ENCODE data around the gene SLC4A1.

SLC4A1 gene

GRCh38 chr17:44214896-44215295 lies 53.0 kb downstream of the SLC4A1 start:
- CTCF ChIA-PET, result no interaction called here
- H3K27me3 Mint-ChIP-seq, result no peaks in the 10 kb centered on the region
- peak overlapping the region; percentile 88 for H3K27ac Mint-ChIP-seq
- H3K36me3 Mint-ChIP-seq, result peaks cover 61% of the 10 kb centered on the region
- no peak for DNase-seq
- H3K9me3 Mint-ChIP-seq, result no peaks in the 10 kb centered on the region
- H3K4me1 Mint-ChIP-seq, result peaks cover 60% of the 10 kb centered on the region
- H3K4me3 Mint-ChIP-seq, result peak overlapping the region; percentile 88

DNA sequence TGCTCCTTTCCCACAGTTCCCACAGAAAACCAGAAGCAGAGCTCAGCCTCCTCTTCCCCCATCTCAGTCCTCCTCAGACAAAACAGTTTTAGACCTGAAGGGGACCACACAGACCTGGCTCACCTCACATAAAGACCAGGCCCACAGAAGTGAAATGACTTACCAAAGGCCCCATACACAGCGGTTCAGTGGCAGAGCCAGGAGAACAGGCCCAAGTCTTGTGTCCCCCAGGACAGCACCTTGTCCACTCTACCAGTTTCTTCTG lies 53.8 kb downstream of the SLC4A1 start:
- DNase-seq, result no peak
- H3K4me3 Mint-ChIP-seq, result no peak overlapping the region
- CTCF ChIA-PET, result interaction anchor here (0.9 to 1.0 kb wide), 2 partner anchors 10 to 131 kb away, joined by 3 read pairs; partner anchors contain the start of gene GRN
- no peaks in the 10 kb centered on the region for H3K9me3 Mint-ChIP-seq
- peaks cover 67% of the 10 kb centered on the region for H3K36me3 Mint-ChIP-seq
- H3K4me1 Mint-ChIP-seq, result peaks cover 64% of the 10 kb centered on the region
- H3K27ac Mint-ChIP-seq, result peak overlapping the region; percentile 88
- H3K27me3 Mint-ChIP-seq, result no peaks in the 10 kb centered on the region

DNA sequence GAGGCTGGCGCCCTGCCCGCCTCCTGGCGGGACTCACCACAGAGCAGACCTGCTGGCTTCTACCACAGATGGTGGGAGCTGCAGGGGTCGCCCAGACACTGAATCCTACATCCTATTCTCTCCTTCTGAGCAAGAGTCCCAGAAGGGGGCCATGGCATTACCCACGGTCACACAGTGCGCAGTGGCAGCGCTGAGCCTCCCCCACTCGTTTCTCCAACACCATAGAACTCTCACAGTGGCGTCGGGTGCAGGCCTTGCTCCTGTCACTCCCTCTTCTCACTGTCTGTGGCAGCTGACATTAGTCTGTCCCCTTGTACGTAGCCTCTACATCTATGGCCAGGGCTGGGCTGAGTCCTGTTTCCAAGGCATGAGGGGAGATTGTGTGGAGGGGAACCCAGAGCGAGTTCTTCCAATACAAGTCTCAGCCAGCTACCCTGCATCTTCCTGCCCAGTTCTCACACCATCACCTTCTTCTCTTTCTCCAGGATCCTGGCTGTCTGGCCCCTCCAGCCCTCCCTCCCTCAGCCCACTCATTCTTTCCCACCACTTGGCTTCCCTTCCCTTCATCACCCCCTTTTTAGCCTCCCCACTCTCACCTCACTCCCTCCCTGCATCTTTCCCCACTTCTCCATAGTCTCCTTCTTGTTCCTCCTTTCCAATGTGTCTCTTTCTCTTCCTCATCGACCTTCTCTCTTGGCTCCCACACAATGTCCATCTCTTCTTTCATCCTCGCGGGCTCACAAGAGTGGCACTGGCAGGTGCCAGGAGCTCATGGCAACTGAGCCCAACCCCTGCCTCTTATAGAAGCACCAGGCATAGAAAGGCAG lies 54.3 kb downstream of the SLC4A1 start:
- DNase-seq, result no peak
- Mint-ChIP-seq H3K4me1 (peaks cover 66% of the 10 kb centered on the region), H3K27me3 (no peaks in the 10 kb centered on the region), H3K27ac (peak overlapping the region; percentile 88), H3K9me3 (no peaks in the 10 kb centered on the region), H3K36me3 (peaks cover 71% of the 10 kb centered on the region), H3K4me3 (no peak overlapping the region)
- CTCF ChIA-PET, result interaction anchor here (0.9 to 4.8 kb wide), 4 partner anchors 9 to 132 kb away, joined by 3 to 47 read pairs (median 3); partner anchors contain the start of gene GRN

DNA sequence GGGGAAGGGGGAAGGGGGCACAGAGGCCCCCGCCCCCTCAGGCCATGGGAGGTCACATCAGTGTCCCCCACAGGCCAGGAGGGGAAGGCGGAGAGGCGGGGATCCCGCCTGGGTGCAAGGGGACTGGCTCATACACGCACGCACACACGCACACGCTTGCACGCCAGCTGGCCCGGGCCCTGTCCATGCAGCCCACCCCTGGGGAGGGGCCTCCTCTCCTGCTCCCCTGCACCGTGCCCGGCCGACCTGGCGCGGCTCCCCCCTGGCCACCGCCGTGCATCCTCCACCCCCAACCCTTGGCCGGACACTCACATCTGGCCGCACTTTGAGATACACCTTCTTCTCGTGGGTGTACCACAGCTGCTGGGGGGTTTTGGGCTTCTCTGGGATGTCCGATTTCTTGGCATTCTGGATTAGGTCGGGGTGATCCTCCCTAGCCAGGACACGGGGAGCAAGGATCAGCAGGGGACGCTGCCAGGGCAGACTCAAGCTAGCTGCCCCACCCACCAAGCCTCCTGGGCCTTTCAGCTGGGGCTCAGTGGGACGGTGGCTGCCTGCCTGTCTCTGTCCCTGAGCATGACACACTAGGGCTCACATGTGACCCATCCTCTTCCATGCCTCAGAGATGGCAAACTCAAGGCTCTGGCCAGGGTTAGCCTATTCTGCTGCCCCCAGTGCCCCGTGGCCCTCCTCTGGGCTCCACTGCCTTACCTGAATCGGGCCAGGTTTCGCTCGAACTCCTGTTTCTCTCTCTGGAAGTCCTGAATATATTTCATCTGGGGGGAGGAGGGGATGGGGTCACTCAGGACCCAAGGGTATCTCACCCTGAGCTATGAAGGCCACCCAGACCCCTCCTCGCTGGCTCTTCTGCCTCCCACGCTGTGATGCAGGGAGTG lies 55.2 kb downstream of the SLC4A1 start:
- Mint-ChIP-seq H3K27me3 (no peaks in the 10 kb centered on the region), H3K9me3 (no peaks in the 10 kb centered on the region), H3K27ac (peak overlapping the region; percentile 88), H3K4me3 (no peak overlapping the region), H3K36me3 (peaks cover 77% of the 10 kb centered on the region), H3K4me1 (peaks cover 70% of the 10 kb centered on the region)
- no peak for DNase-seq
- CTCF ChIA-PET, result interaction anchor here (0.9 to 4.8 kb wide), 5 partner anchors 9 to 142 kb away, joined by 3 to 47 read pairs (median 3); partner anchors contain the start of gene GRN

GRCh38 chr17:44211281-44212265 lies 56.4 kb downstream of the SLC4A1 start:
- H3K4me1 Mint-ChIP-seq, result peaks cover 67% of the 10 kb centered on the region
- H3K27ac Mint-ChIP-seq, result peak overlapping the region; percentile 71
- H3K27me3 Mint-ChIP-seq, result no peaks in the 10 kb centered on the region
- CTCF ChIA-PET, result interaction anchor here (1.2 to 4.8 kb wide), 11 partner anchors 10 to 152 kb away, joined by 3 to 47 read pairs (median 13); partner anchors contain the start of genes FAM171A2 and GRN
- H3K36me3 Mint-ChIP-seq, result peaks cover 74% of the 10 kb centered on the region
- H3K4me3 Mint-ChIP-seq, result no peak overlapping the region
- H3K9me3 Mint-ChIP-seq, result no peaks in the 10 kb centered on the region
- DNase-seq, result no peak

DNA sequence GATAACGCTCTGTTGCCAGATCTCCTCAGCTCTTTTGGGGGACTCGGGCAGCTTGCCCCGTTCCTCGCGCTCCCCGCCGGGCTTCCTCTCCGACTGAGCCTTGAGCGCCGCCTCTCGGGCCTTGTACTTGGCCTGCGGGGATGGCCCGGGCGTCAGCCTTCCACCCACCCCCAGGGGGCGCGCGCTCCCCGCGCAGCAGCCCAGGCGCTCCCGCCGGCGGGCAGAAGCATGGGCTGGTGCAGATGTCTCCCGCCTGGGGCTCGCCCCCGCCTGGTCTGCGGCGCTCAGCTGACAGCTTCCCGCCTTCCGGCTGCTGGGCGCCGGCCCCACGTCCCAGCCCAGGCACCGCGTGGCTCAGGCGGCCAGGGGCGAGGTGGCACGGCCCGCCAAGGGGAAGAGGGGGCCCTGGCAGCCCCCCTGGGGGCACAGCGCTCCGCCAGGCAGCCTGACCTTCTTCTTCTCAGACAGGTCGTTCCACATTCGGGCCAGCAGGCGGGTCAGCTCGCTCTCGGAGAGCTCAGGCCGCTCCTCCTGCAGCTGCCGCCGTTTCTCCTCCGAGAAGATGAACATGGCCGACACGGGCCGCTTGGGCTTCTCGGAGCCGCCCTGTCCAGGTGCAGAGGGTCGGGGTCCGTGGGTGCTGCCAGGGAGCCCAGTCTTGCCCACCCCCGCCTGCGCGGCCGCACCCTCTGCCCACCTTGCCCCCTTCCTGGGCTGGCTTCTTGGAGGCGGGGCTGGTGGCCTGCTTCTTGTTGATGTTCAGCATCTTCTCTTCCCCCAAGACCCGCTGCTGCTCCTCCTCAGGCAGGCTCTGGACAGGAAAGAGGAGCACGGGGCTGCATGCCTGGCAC lies 57.4 kb downstream of the SLC4A1 start:
- peak; percentile 93 for DNase-seq
- Mint-ChIP-seq H3K27ac (peak overlapping the region; percentile 85), H3K27me3 (no peaks in the 10 kb centered on the region), H3K4me1 (peaks cover 59% of the 10 kb centered on the region), H3K9me3 (no peaks in the 10 kb centered on the region), H3K36me3 (peaks cover 71% of the 10 kb centered on the region), H3K4me3 (peak overlapping the region; percentile 53)
- CTCF ChIA-PET, result interaction anchor here (0.6 to 4.8 kb wide), 32 partner anchors 8 to 313 kb away, joined by 3 to 47 read pairs (median 4); partner anchors contain the start of genes FAM171A2, GRN, LSM12 and TMUB2

DNA sequence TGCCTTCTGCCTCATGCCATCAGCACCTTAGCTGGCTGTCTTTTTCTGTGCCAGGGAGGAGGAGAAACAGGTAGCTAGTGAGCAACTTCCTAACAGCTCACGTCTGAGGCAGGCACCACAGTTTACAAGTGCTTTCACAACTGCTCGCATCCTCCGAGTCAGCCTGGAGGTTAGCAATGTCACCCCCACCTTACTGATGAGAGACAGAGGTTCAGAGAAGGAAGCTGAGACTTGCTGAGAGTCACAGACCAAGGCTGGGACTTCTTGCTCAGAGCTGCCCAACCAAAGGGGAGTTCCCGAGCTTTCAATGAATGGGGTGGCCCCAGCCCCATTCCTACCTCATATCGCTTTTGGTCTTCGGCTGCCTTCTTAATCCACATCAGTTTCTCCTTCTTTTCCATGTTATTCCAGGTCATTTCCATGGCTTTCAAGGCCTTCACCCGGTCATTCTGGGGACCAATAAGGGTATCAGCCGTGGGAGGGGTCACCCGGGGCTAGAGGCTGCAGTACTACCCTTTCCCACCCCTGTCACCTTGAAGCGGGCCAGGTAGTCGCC lies 58.1 kb downstream of the SLC4A1 start:
- CTCF ChIA-PET, result interaction anchor here (0.6 to 4.8 kb wide), 30 partner anchors 9 to 314 kb away, joined by 3 to 47 read pairs (median 5); partner anchors contain the start of genes GRN, LSM12, TMUB2 and UBTF
- no peak for DNase-seq
- H3K4me3 Mint-ChIP-seq, result peak overlapping the region; percentile 53
- H3K36me3 Mint-ChIP-seq, result peaks cover 64% of the 10 kb centered on the region
- H3K4me1 Mint-ChIP-seq, result peaks cover 53% of the 10 kb centered on the region
- H3K27ac Mint-ChIP-seq, result peak overlapping the region; percentile 85
- H3K27me3 Mint-ChIP-seq, result no peaks in the 10 kb centered on the region
- no peaks in the 10 kb centered on the region for H3K9me3 Mint-ChIP-seq

- H3K27ac Mint-ChIP-seq, result peak overlapping the region; percentile 43
- H3K9me3 Mint-ChIP-seq, result no peaks in the 10 kb centered on the region
- no peaks in the 10 kb centered on the region for H3K27me3 Mint-ChIP-seq
- no peak for DNase-seq
- peaks cover 43% of the 10 kb centered on the region for H3K36me3 Mint-ChIP-seq
- H3K4me1 Mint-ChIP-seq, result peaks cover 50% of the 10 kb centered on the region
- CTCF ChIA-PET, result interaction anchor here (1.0 to 4.3 kb wide), 3 partner anchors 9 to 125 kb away, joined by 3 to 30 read pairs (median 9); no protein-coding TSS in a partner anchor
- no peak overlapping the region for H3K4me3 Mint-ChIP-seq
These were observed 60.2 kb downstream of the SLC4A1 start for GRCh38 chr17:44207743-44208142.

DNA sequence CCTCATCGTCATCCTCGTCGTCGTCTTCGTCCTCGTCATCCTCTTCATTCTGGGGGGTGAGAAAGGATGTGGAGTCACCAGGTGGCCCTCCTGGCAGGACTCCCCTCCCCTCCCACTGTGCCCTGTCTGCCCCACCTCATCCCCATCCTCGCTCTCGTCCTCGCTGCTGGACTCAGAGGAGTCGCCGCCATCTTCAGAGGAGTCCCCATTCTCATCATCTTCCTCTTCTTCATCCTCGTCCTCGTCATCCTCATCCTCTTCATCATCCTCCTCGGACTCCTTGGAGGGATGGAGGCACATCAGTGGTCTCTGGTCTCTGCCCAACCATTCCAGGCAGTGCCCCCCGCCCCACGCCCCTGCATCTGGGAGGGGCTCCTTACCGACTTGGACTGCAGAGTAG lies 60.6 kb downstream of the SLC4A1 start:
- no peak for DNase-seq
- Mint-ChIP-seq H3K4me1 (peaks cover 53% of the 10 kb centered on the region), H3K27ac (peak overlapping the region; percentile 43), H3K36me3 (peaks cover 43% of the 10 kb centered on the region), H3K27me3 (no peaks in the 10 kb centered on the region), H3K4me3 (no peak overlapping the region), H3K9me3 (no peaks in the 10 kb centered on the region)
- CTCF ChIA-PET, result interaction anchor here (2.4 kb wide), 1 partner anchor 9 kb away, joined by 9 read pairs; no protein-coding TSS in a partner anchor

DNA sequence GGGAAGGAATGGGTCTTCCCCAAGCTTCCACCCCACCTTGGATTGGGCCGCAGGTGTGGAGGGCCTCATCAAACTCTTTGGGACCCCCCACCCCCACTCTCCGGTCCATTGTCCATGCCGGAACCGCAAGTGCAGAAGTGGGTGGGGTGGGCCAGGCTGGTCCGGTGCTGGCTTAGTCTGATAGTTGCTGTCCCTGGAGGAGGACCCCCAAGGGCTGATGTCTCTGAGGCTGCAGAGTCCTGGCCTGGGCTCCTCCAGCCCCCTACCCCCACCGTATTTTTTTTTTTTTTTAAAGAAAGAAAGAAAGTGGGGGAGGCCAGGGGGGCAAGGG lies 61.1 kb downstream of the SLC4A1 start:
- Mint-ChIP-seq H3K27me3 (no peaks in the 10 kb centered on the region), H3K27ac (no peak overlapping the region), H3K4me1 (peaks cover 55% of the 10 kb centered on the region), H3K4me3 (no peak overlapping the region), H3K9me3 (no peaks in the 10 kb centered on the region), H3K36me3 (peaks cover 40% of the 10 kb centered on the region)
- DNase-seq, result no peak
- CTCF ChIA-PET, result interaction anchor here (0.7 to 2.4 kb wide), 4 partner anchors 9 to 124 kb away, joined by 3 to 9 read pairs (median 4); no protein-coding TSS in a partner anchor

GRCh38 chr17:44205962-44206824 lies 61.7 kb downstream of the SLC4A1 start:
- Mint-ChIP-seq H3K4me3 (no peak overlapping the region), H3K4me1 (peaks cover 53% of the 10 kb centered on the region), H3K9me3 (no peaks in the 10 kb centered on the region), H3K36me3 (peaks cover 34% of the 10 kb centered on the region), H3K27me3 (no peaks in the 10 kb centered on the region), H3K27ac (peak overlapping the region; percentile 35)
- no peak for DNase-seq
- CTCF ChIA-PET, result interaction anchor here (0.7 to 2.4 kb wide), 6 partner anchors 9 to 139 kb away, joined by 3 to 9 read pairs (median 4); partner anchors contain the start of gene GRN

All from activated naive CD4-positive, alpha-beta T cell treated with anti-CD3 and anti-CD28 coated beads, Interleukin-2, amount 10 ng/mL, durations not matched to agents 7 days and 5 days (primary cell).